ENCODE measurements around the gene ABHD16A.

Gene ABHD16A

DNA sequence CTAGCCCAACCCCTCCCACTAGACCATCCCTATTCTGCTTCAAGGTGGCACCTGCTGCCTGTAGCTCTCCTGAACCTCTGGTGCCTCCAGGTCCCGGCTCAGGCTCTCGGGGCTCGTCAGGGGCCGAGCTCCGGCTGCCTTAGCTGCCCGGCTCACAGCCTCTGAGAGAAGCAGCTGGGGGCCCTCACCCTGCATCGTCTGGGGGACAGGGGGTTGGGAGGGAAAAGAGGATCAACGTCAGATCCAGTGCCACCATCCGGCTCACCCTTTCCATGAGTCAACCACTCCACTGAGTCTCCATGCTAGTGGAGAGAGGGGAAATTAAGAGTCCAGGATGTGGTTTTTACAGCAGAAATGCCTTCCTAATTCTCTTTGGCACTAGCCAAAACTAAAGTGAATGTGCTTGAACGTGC lies 63.7 kb downstream of the ABHD16A start:
- DNase-seq (ENCODE audit: low spot score), result peak; percentile 73

GRCh38 chr6:31639043-31639442 lies 64.1 kb downstream of the ABHD16A start:
- no peak for DNase-seq (ENCODE audit: low spot score)
